Caco-2 (cell line): Measurements from ENCODE around the gene HSPBP1. TPM values are rescaled to one million over a fixed set of nuclear protein-coding genes. Genes with fewer than 3 reads are reported as not detected.

ENCODE experiments used
- BruUV-seq: library from RNA; stranded (reverse); fragments of 400-500 nt; replicated peaks from 2 replicates; lab custom pipeline; 2021; lab: Mats Ljungman, UMichigan
- CTCF ChIA-PET: fragments of 300-600 bp; sonication (Branson Sonifier 250); formaldehyde crosslinking; loops from one replicate; lab custom pipeline; 2022; ENCODE audit warnings: antibody characterized with exemption; lab: Charles Lee
- POLR2A ChIA-PET: fragments of 300-600 bp; sonication (Branson Sonifier 250); formaldehyde crosslinking; loops from one replicate; lab custom pipeline; 2022; ENCODE audit warnings: antibody characterized with exemption; lab: Charles Lee
- DNase-seq, 2 experiments: peaks; one replicate each; pipeline versions ENCODE4 v3.0.0 to v3.0.0-alpha.2; 2020 to 2022
- H3K27me3 ChIP-seq: replicated peaks from 2 replicates; pipeline ENCODE4 v1.6.0; 2011; ENCODE audit warnings: low read length; ENCODE audit not compliant: control insufficient read depth, insufficient read depth
- H3K36me3 ChIP-seq: 2 replicates; pipeline ENCODE4 v1.5.1; 2011; ENCODE audit warnings: low read length; ENCODE audit not compliant: control insufficient read depth, insufficient read depth
- H3K4me1 ChIP-seq: fragments of 250-450 bp; sonication (Bioruptor Pico); 2 replicates; pipeline ENCODE4 v1.5.1; 2020; ENCODE audit warnings: mild to moderate bottlenecking
- H3K4me3 ChIP-seq: 2 replicates; pipeline ENCODE4 v1.5.1; 2011; ENCODE audit warnings: low read depth, mild to moderate bottlenecking, control low read depth, low read length
- H3K9me3 ChIP-seq: fragments of 250-450 bp; sonication (Bioruptor Pico); 2 replicates; pipeline ENCODE4 v1.5.1; 2020; ENCODE audit warnings: mild to moderate bottlenecking, moderate library complexity
- H3K27ac Mint-ChIP-seq: one replicate; pipeline ENCODE4 v1.8.0; 2022; ENCODE audit warnings: mixed read lengths; ENCODE audit not compliant: unreplicated experiment
- H3K27me3 Mint-ChIP-seq: one replicate; pipeline ENCODE4 v1.8.0; 2022; ENCODE audit warnings: mixed read lengths; ENCODE audit not compliant: insufficient read depth, unreplicated experiment
- H3K36me3 Mint-ChIP-seq: one replicate; pipeline ENCODE4 v1.8.0; 2022; ENCODE audit warnings: mild to moderate bottlenecking, mixed read lengths; ENCODE audit not compliant: insufficient read depth, unreplicated experiment
- H3K4me1 Mint-ChIP-seq: one replicate; pipeline ENCODE4 v1.8.0; 2022; ENCODE audit warnings: low read depth, mixed read lengths; ENCODE audit not compliant: unreplicated experiment
- H3K4me3 Mint-ChIP-seq: one replicate; pipeline ENCODE4 v1.8.0; 2022; ENCODE audit warnings: mild to moderate bottlenecking, moderate library complexity, mixed read lengths; ENCODE audit not compliant: unreplicated experiment
- H3K9me3 Mint-ChIP-seq: one replicate; pipeline ENCODE4 v1.8.0; 2022; ENCODE audit warnings: mixed read lengths; ENCODE audit not compliant: unreplicated experiment
- CTCF ChIP-seq, 2 experiments: fragments of 200-600 bp in 1 of 2; IDR thresholded peaks; 1 replicate in 1 of 2; 2 replicates in 1 of 2; pipeline versions ENCODE4 v1.5.1 to v1.8.0; 2011 to 2022; ENCODE audit warnings: antibody characterized with exemption in 1 of 2, control low read depth in 1 of 2, inconsistent platforms in 1 of 2, low read depth in 1 of 2, low read length in 1 of 2, mild to moderate bottlenecking in 1 of 2, moderate library complexity in 1 of 2; ENCODE audit not compliant: insufficient read depth in 1 of 2, severe bottlenecking in 1 of 2, unreplicated experiment in 1 of 2
- intact Hi-C: fragments of 100-400 bp; cut with micrococcal nuclease; formaldehyde crosslinking; loops from one replicate; pipeline ENCODE4 v1.10.0; 2022; ENCODE audit not compliant: unreplicated experiment
- total RNA-seq: library from RNA; stranded (reverse); gene quantifications from 2 replicates; pipeline ENCODE4 v1.2.3, GENCODE V29; 2022

The HSPBP1 gene
- total RNA-seq, 1 experiment from 2014 or later: 69.6 TPM

GRCh38 chr19:55230329-55230728, 49.6 kb downstream of the HSPBP1 start:
- peaks cover 32% of the 10 kb centered on the region for H3K4me1 ChIP-seq
- Mint-ChIP-seq H3K36me3 (peaks cover 69% of the 10 kb centered on the region), H3K27me3 (no peaks in the 10 kb centered on the region), H3K4me1 (peaks cover 33% of the 10 kb centered on the region), H3K4me3 (no peak overlapping the region), H3K9me3 (no peaks in the 10 kb centered on the region), H3K27ac (no peak overlapping the region)
- BruUV-seq: no TSS peak
- TF ChIP-seq CTCF (IDR thresholded peaks at IDR 0.05; ENCODE audit: insufficient read depth in 1 of 2, low read depth in 1 of 2, low read length in 1 of 2, severe bottlenecking in 1 of 2, unreplicated experiment in 1 of 2): no peak
- CTCF ChIA-PET: no interaction called here
- H3K4me3 ChIP-seq: no peak overlapping the region
- H3K36me3 ChIP-seq: peaks cover 4% of the 10 kb centered on the region
- no peaks in the 10 kb centered on the region for H3K27me3 ChIP-seq
- intact Hi-C loops: no loop called here
- no peaks in the 10 kb centered on the region for H3K9me3 ChIP-seq
- POLR2A ChIA-PET: no interaction called here
- DNase-seq: no peak

GRCh38 chr19:55229789-55230182, 50.1 kb downstream of the HSPBP1 start:
- ChIA-PET CTCF (no interaction called here), POLR2A (no interaction called here)
- no peaks in the 10 kb centered on the region for H3K27me3 Mint-ChIP-seq
- H3K36me3 ChIP-seq: peaks cover 4% of the 10 kb centered on the region
- H3K4me3 Mint-ChIP-seq: no peak overlapping the region
- H3K9me3 ChIP-seq: no peaks in the 10 kb centered on the region
- H3K9me3 Mint-ChIP-seq: no peaks in the 10 kb centered on the region
- peaks cover 69% of the 10 kb centered on the region for H3K36me3 Mint-ChIP-seq
- DNase-seq: no peak
- peaks cover 32% of the 10 kb centered on the region for H3K4me1 ChIP-seq
- peaks cover 35% of the 10 kb centered on the region for H3K4me1 Mint-ChIP-seq
- TSS peak; percentile 77 for BruUV-seq
- no peak overlapping the region for H3K4me3 ChIP-seq
- H3K27ac Mint-ChIP-seq: peak overlapping the region; percentile 98
- no peaks in the 10 kb centered on the region for H3K27me3 ChIP-seq
- intact Hi-C loops: no loop called here
- no peak for TF ChIP-seq CTCF (IDR thresholded peaks at IDR 0.05; ENCODE audit: insufficient read depth in 1 of 2, low read depth in 1 of 2, low read length in 1 of 2, severe bottlenecking in 1 of 2, unreplicated experiment in 1 of 2)

- H3K4me3 ChIP-seq: no peak overlapping the region
- peak overlapping the region; percentile 60 for H3K4me3 Mint-ChIP-seq
- H3K27ac Mint-ChIP-seq: peak overlapping the region; percentile 98
Observed at GRCh38 chr19:55229145-55229788, 50.6 kb downstream of the HSPBP1 start.

More at GRCh38 chr19:55229145-55229788, 50.6 kb downstream of the HSPBP1 start:
- no peaks in the 10 kb centered on the region for H3K9me3 Mint-ChIP-seq
- TSS peak; percentile 44 for BruUV-seq
- DNase-seq: no peak
- peaks cover 69% of the 10 kb centered on the region for H3K36me3 Mint-ChIP-seq
- no peak for TF ChIP-seq CTCF (IDR thresholded peaks at IDR 0.05; ENCODE audit: insufficient read depth in 1 of 2, low read depth in 1 of 2, low read length in 1 of 2, severe bottlenecking in 1 of 2, unreplicated experiment in 1 of 2)
- ChIA-PET POLR2A (interaction anchor here (0.6 kb wide), 1 partner anchor 88 kb away, joined by 8 read pairs; no protein-coding TSS in a partner anchor), CTCF (no interaction called here)
- H3K9me3 ChIP-seq: no peaks in the 10 kb centered on the region
- peaks cover 32% of the 10 kb centered on the region for H3K4me1 ChIP-seq
- peaks cover 35% of the 10 kb centered on the region for H3K4me1 Mint-ChIP-seq
- intact Hi-C loops: no loop called here
- H3K27me3 ChIP-seq: no peaks in the 10 kb centered on the region
- no peaks in the 10 kb centered on the region for H3K27me3 Mint-ChIP-seq
- H3K36me3 ChIP-seq: peaks cover 4% of the 10 kb centered on the region
